Smooth muscle cell (in vitro differentiated cells): ENCODE data around the gene MED15. TPM values are rescaled to one million over a fixed set of nuclear protein-coding genes. Genes with fewer than 3 reads are reported as not detected.

ENCODE experiments used
- DNase-seq: peaks from one replicate; lab custom pipeline; 2025; ENCODE audit not compliant: unreplicated experiment; lab: John Stamatoyannopoulos, UW
- H2AFZ ChIP-seq: fragments of 200-600 bp; sonication (generic); 2 replicates; pipeline ENCODE4 v1.6.0; 2016; ENCODE audit warnings: antibody characterized with exemption, low read depth, mild to moderate bottlenecking
- H3F3A ChIP-seq: fragments of 200-600 bp; sonication (generic); 2 replicates; pipeline ENCODE4 v1.6.0; 2017; ENCODE audit warnings: antibody characterized with exemption, low read depth
- H3K27ac ChIP-seq: fragments of 200-600 bp; sonication (generic); 2 replicates; pipeline ENCODE4 v1.5.1; 2016; ENCODE audit warnings: low read depth, mild to moderate bottlenecking
- H3K27me3 ChIP-seq: fragments of 200-600 bp; sonication (generic); 2 replicates; pipeline ENCODE4 v1.6.1; 2016; ENCODE audit warnings: low read depth, mild to moderate bottlenecking
- H3K36me3 ChIP-seq: fragments of 200-600 bp; sonication (generic); 2 replicates; pipeline ENCODE4 v1.5.1; 2016; ENCODE audit warnings: low read depth
- H3K4me1 ChIP-seq: fragments of 200-600 bp; sonication (generic); 2 replicates; pipeline ENCODE4 v1.5.1; 2016; ENCODE audit warnings: low read depth
- H3K4me2 ChIP-seq: fragments of 200-600 bp; sonication (generic); 2 replicates; pipeline ENCODE4 v1.6.0; 2016; ENCODE audit warnings: mild to moderate bottlenecking
- H3K4me3 ChIP-seq: fragments of 200-600 bp; sonication (generic); 2 replicates; pipeline ENCODE4 v1.5.1; 2016; ENCODE audit warnings: mild to moderate bottlenecking
- H3K79me2 ChIP-seq: fragments of 200-600 bp; sonication (generic); 2 replicates; pipeline ENCODE4 v1.6.0; 2016; ENCODE audit warnings: low read depth, mild to moderate bottlenecking
- H3K9ac ChIP-seq: fragments of 200-600 bp; sonication (generic); 2 replicates; pipeline ENCODE4 v1.6.0; 2016; ENCODE audit warnings: low read depth
- H3K9me3 ChIP-seq: fragments of 200-600 bp; sonication (generic); replicated peaks from 2 replicates; pipeline ENCODE4 v1.5.1; 2016; ENCODE audit warnings: low read depth
- H4K20me1 ChIP-seq: fragments of 200-600 bp; sonication (generic); 2 replicates; pipeline ENCODE4 v1.6.0; 2016; ENCODE audit warnings: low read depth
- CTCF ChIP-seq: fragments of 200-600 bp; sonication (generic); IDR thresholded peaks from 2 replicates; pipeline ENCODE4 v1.5.1; 2017; ENCODE audit warnings: borderline replicate concordance, mild to moderate bottlenecking, antibody characterized with exemption; ENCODE audit not compliant: insufficient read depth, poor library complexity, severe bottlenecking
- WGBS: methylation state at CpG from one replicate; pipeline ENCODE4 v1.1.7; 2016; ENCODE audit warnings: low lambda C conversion rate; 5-methylcytosine and 5-hydroxymethylcytosine counted together
- polyA plus RNA-seq: library from polyadenylated mRNA; unstranded; fragments of >200 nt; fragmentation: Nextera tagmentation; extraction: Ambion mirVana; gene quantifications from 2 replicates; pipeline ENCODE4 v1.2.1, GENCODE V29; 2016
- total RNA-seq: library from RNA; depleted of rRNA; stranded (reverse); fragments of >200 nt; gene quantifications from 2 replicates; pipeline ENCODE4 v1.2.3, GENCODE V29; 2014

MED15 gene
- total and polyA plus RNA-seq, 2 experiments from 2014 or later, result 25.3 to 70.5 TPM

- Histone ChIP-seq H3F3A (no peaks in the 10 kb centered on the region), H3K27me3 (no peaks in the 10 kb centered on the region), H3K27ac (no peak overlapping the region), H3K79me2 (no peaks in the 10 kb centered on the region), H2AFZ (no peak overlapping the region), H4K20me1 (no peaks in the 10 kb centered on the region), H3K9ac (no peak overlapping the region), H3K4me2 (no peak overlapping the region), H3K4me3 (no peak overlapping the region), H3K4me1 (no peaks in the 10 kb centered on the region), H3K9me3 (no peaks in the 10 kb centered on the region), H3K36me3 (no peaks in the 10 kb centered on the region)
- 93% methylated on average over 9 of the region's 9 CpGs for WGBS
- TF ChIP-seq CTCF, result no peak
- DNase-seq, result no peak
These were observed 127.3 kb downstream of the MED15 start for GRCh38 chr22:20634560-20635226.

GRCh38 chr22:20635227-20635591 is 127.8 kb downstream of the MED15 start:
- no peak overlapping the region for H2AFZ ChIP-seq
- H3K36me3 ChIP-seq, result no peaks in the 10 kb centered on the region
- 88% methylated on average over 6 of the region's 6 CpGs for WGBS
- no peak for DNase-seq
- no peaks in the 10 kb centered on the region for H4K20me1 ChIP-seq
- H3K4me2 ChIP-seq, result no peak overlapping the region
- H3K4me3 ChIP-seq, result no peak overlapping the region
- no peak overlapping the region for H3K9ac ChIP-seq
- H3K27ac ChIP-seq, result no peak overlapping the region
- no peaks in the 10 kb centered on the region for H3K4me1 ChIP-seq
- TF ChIP-seq CTCF, result no peak
- no peaks in the 10 kb centered on the region for H3K27me3 ChIP-seq
- H3K9me3 ChIP-seq, result no peaks in the 10 kb centered on the region
- no peaks in the 10 kb centered on the region for H3K79me2 ChIP-seq
- no peaks in the 10 kb centered on the region for H3F3A ChIP-seq

- Histone ChIP-seq H2AFZ (no peak overlapping the region), H3K27ac (no peak overlapping the region), H3K4me2 (no peak overlapping the region), H3K4me1 (no peaks in the 10 kb centered on the region), H3K79me2 (no peaks in the 10 kb centered on the region), H3K9ac (no peak overlapping the region), H4K20me1 (no peaks in the 10 kb centered on the region), H3K36me3 (no peaks in the 10 kb centered on the region), H3K27me3 (no peaks in the 10 kb centered on the region), H3F3A (no peaks in the 10 kb centered on the region), H3K9me3 (no peaks in the 10 kb centered on the region), H3K4me3 (no peak overlapping the region)
- no peak for DNase-seq
- no peak for TF ChIP-seq CTCF
- 88% methylated on average over 16 of the region's 16 CpGs for WGBS
These were observed 128.8 kb downstream of the MED15 start for GRCh38 chr22:20636075-20636812.
